ENCODE data around the gene SLC6A1.

Gene SLC6A1

DNA sequence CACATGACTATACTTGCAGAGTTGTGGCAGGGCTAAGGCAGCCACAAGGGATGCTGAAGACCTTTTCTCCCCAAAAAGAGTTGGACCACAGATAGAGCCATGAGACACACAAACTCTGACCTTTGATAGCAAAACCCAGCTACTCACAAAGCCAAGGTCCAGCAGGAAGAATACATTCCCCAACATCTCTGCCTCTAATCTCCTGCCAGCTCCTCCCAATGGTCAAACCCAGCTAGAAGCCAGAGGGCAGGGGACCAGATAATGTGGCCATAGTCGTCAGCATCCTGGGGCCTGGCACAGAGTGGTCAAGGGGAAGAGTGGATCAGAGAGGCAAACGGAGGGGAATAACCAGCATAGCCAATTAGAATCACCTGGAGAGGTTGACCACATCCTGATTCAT lies 28.2 kb downstream of the SLC6A1 start:
- DNase-seq (ENCODE audit: low read depth) = no peak

DNA sequence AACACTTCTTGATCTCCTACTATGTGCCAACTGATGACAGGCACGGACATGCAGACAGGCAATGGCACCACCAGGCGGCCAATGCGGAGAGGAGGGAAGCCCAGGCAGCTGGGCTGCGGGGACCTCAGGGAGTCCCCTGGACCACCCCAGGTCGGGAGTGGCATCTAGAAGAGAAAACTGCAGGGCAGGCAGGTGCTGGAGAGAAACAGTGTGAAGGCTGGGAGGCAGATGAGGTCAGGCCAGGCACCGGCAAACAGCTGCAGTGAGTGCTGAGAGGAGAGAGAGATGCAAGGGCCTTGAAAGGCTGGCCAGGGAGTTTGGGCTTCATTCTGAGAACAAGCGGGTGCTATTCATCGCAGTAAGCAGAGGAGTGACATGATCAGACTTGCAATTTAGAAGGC lies 29.1 kb downstream of the SLC6A1 start:
- DNase-seq (ENCODE audit: low read depth) = no peak

DNA sequence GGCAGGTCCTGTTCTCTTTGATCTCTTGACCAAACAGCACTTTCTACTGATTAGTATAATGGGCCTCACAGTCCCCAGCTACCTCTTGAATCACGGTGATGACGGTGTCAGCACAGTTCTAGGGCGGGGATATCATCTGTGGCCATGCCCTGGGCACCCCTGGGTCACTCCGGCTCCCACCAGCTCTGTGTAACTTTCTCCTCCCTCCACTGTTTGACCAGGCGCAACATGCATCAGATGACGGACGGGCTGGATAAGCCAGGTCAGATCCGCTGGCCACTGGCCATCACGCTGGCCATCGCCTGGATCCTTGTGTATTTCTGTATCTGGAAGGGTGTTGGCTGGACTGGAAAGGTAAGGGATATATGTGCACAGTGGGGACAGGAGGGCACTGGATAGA lies 29.6 kb downstream of the SLC6A1 start:
- DNase-seq (ENCODE audit: low read depth) = no peak

DNA sequence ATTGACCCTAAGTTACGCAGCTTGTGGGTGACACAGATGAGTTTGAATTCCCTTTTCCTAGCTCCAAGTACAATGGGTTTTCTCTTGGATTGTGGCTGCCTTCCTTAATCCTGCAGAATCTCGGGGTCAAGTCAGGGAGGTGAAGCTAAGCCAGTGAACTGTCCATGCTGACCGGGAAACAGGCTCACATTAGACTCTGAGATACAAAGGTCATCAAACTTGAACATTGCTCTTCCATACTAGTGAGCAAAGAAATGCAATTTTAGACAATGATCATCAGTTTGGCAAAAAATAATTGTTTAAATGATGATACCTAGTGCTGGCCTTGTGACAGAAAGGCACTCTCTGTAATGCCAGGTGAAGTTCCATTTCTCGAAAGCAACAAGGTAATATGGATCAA lies 31.6 kb downstream of the SLC6A1 start:
- no peak for DNase-seq (ENCODE audit: low read depth)

DNA sequence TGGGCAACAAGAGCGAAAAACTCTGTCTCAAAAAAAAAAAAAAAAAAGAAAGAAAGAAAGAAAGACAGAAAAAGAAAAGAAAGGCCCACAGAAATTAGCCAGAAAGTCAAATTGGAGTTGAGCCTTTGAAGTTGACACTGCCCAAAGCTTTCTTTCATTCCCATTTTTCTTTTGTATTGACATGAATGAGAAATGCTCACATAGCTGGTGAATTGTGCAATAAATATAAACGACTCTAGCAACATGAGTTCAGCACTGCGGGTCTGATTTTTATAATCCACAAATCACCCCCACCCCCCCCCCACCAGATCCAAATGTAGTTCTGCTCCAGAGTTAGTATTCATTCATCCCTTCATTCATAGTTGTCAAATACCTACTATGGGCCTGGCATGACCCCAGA lies 37.4 kb downstream of the SLC6A1 start:
- no peak for DNase-seq (ENCODE audit: low read depth)

DNA sequence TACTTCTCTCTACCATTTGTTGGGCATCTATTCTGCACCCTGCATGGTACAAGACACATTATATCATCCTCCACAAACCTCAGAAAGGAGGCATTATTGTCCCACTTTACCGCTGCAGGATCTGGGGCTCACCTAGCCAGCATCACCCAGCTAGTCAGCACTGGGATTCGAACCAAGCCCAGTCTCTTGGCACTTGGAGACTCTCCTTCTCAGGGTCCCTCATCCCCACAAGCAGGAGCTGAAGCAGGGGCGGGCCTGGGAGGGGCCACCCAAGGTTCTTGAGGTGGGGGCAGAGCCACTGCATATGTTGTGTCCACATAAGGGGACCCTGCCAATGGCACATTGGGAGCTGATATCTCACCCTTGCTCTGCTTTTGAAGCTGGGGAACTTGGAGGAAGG lies 41.3 kb downstream of the SLC6A1 start:
- no peak for DNase-seq (ENCODE audit: low read depth)

DNA sequence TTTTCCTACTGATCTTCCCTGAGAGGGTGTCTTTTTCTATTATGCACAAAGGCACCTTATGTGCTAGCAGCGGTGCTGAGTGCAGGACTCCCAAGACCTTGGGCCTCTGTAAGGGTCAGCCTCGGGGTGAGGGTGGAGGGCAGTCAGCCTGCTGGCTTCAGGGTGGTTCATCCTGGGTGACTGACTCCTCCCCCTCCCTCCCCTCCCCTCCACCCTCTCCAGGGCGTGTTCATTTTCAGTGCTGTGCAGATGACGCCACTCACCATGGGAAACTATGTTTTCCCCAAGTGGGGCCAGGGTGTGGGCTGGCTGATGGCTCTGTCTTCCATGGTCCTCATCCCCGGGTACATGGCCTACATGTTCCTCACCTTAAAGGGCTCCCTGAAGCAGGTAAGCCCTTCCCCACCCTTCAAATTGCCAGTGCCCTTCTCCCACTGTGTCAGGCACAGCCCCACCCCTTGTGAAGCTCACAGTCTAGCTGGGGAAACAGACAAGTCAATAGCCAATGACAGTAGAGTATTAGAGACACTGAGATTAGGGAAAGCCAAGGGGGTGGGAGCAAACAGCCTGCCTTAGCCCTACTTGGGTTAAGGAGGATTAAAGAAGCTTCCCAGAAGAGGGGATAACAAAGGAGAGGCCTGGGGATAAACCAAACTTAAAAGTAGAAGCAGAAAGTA lies 41.9 kb downstream of the SLC6A1 start:
- no peak for DNase-seq (ENCODE audit: low read depth)

DNA sequence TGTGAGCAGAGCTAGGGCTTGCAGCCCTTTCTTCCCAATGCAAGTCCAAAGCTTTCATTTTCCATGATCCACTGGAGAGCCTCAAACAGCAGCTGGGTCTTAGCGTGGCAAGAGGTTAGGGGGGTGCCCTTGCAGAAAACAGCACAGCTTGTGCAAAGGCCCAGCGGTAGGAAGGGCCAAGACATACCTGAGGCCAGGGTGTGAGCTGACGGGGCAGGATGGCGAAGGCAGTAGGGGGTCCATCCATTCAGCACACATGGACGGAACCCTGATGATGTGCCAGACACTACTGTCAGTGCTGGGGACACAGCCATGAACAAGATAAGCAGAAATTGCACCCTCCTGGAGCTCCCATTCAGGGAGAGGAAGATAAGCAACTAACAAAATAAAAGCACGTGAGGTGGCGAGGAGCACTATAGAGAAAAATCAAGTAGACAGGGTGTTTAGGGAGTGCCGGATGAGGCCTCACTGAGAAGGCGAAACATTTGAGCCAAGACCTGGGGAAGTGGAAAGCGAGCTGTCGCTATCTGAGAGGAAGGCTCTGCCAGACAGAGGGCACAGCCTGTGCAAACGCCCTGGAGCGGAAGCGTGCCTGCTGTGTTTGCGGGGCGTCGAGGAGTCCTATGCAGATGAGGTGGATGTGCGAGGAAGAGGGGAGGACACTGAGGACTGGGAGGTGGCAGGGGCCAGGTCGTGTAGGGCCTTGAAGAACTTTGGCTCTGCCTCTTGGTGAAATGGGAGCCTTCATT lies 43.4 kb downstream of the SLC6A1 start:
- DNase-seq (ENCODE audit: low read depth) = no peak

DNA sequence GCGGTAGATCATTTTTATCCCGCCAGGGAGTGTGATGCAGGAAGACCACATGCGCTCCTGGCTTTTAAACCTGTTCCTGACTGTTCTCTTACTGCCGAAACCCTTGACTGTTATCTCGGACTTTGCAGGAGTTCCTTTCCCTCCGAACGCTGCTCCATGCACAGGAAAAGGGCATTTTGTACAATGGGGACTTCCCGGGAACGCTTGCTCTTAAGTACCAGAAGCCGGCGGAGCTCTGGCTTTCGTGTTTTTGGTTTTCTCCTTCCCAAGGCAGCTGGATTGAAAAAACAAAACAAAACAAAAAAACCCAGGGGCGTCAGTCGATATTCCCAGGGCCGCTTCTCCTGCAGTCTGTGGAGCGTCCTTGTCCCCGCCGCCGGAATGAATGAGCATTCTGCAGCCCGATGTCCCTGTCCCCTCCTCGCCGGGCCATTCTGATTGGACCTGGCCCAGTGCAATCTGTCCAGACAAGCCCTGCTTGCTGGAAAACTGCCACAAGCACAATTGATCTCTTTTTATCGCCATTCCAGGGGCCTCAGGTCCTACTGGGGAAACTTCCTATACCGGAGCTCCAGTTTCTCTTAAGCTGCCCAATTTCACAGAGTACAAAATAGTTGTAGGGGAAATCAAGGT lies 44.8 kb downstream of the SLC6A1 start:
- no peak for DNase-seq (ENCODE audit: low read depth)

DNA sequence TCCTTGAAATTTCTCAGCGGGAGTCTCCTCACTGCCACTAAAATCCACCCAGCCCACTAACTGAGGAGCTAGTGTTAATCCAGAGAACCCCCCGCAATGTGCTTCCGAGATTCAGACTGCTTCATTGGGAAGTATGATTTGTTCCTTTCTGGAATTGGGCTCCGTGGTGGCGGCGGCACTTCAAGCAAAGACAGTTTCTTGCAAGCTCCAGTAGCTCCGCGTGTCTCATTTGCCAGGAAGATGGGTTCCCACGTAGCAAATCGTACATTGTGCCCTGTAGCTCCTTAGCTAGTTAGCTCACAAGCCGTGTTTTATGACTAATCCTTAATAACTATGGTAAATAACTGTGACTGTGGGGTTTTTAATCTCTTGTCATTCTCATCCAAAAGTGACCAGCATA lies 45.4 kb downstream of the SLC6A1 start:
- no peak for DNase-seq (ENCODE audit: low read depth)

DNA sequence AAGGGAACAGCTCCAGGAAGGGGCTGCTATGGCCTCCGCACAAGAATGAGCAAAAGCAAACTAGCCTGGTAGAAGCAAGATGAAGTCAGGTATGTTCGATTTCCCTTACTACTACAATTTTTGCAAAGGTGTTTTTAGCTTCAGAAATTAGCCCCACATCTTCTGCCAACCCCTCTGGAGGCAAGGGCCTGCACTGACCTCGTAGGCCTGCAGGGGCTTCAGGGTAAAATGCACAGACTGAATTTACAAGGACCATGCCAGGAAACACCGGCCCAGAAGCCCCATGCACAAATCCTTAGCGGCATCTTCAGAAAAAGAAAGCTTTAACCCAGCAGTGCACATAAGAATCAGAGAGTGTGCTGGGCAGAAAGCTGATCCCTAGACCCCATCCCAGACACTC lies 53.0 kb downstream of the SLC6A1 start:
- no peak for DNase-seq (ENCODE audit: low read depth)

DNA sequence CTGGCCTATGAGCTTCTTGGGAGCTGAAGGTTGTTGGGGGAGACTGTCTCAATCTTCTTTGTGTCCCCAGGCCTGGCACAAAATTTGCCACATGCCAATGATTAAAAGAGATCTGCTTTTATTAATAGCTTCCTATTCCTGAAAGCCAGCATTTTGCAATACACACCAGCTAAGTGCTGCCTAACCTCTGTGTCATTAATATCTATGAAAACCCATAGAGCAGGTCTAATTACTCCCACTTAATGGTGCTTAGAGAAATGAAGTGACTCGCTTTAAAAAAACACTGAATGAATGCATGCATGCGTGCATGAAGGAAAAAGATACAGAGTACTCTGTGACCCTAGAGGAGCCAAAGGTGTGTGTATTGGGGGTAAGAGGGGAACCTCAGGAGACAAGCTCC lies 55.0 kb downstream of the SLC6A1 start:
- no peak for DNase-seq (ENCODE audit: low read depth)

DNA sequence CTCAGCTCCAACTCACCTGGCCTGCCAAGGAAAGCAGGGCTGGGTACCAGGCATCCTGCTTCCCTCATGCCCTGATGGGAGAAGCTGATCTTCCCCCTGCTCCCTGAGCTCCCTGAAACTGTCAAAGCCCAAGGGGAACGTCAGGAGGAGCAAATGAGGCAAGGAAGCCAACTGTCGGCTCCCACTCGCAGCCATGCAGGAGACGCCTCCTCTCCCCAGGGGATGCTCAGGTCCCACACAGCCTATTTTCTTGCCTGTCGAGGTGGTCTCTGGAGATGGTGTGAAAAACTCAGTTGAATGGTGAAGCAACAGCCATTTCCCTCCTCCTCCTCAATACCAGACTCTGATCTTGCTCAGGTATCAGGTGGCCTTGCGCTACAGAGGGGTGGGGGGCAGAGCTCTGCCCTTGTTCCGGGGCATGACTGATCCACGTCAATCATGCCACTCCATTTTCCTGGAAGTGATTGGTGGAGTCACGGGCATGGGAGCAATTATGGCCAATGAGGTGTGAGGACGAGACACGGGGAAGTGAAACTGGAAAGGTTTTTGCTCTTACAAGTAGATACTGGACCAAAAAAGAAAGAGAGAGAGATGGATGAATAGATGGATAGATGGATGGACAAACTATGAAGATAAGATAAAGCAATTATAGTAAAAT lies 58.2 kb downstream of the SLC6A1 start:
- DNase-seq (ENCODE audit: low read depth) = no peak

DNA sequence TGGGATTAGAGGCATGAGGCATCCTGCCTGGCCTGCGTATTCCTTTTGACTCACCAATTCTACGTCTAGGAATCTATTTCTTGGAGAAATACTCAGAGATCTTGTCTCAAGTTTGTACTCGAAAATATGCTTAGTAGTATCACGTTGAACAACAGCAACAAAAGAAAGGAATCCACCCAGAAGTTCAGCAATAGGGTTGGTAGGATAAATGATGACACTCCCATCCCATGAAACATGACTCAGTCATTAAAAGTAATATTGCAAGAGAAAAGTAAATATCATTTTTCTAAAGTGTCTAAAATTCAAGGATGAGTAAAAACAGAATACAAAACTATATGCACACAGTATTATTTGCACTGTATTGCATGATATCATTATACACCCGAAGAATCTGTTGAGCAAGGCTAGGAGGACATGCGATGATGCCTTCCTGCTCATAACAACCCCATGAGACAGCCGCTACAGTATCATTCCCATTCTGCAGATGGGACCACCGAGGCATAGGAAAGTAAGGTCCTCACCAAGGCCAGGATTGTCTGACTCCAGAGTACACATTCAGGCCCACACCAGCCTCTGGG lies 61.5 kb downstream of the SLC6A1 start:
- no peak for DNase-seq (ENCODE audit: low read depth)

DNA sequence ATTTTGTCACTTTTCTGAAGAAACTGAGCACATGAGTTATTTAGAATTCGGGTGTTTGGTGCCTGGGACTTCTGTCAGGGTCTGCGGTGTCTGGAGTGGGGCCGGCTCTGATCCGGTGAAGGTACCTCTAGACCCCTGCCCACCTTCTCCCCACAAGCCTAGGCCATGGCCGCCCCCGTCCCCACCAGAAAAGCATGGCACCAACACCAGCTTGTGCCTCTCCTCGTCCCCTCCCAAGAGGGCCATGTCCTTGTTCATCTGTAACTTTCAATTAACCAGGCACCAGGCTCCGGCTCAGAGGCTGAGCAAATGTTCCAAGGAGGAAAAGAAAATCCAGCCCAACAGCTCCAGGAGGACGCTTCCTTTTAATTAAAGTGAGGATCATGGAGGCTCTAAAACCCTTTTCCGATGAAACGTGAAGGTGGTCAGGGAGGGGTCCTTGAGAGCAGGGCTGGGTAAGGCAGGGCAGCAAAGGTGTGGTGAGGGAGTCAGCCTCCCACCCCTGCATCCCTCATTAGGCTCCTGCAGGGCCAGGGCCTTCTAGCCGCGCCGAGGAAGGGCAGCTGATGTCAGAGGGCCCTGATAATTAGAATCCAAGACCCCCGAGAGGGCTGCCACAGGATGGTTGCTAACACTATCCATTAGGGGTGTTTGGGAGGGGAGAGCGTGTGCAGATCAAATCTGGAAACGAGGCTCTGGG lies 62.3 kb downstream of the SLC6A1 start:
- DNase-seq (ENCODE audit: low read depth) = no peak

DNA sequence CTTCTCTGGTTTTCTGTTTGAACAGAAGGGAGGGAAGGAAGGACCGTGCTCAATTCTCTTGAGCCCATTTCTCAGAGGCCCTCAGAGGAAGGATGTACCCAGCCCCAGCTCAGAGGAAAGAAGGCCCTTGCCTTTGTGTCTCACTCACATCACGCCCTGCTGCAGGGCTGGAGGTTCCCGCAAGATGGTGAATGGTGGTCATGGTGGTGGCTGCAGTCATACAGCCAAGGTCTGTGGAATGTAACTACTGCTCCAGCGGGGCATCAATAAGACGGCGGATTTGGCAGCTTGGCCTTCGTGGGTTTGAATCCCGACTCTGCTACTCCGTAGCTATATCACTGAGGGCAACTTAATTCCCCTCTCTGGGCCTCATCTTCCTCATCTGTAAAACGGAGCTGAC lies 62.9 kb downstream of the SLC6A1 start:
- no peak for DNase-seq (ENCODE audit: low read depth)

DNA sequence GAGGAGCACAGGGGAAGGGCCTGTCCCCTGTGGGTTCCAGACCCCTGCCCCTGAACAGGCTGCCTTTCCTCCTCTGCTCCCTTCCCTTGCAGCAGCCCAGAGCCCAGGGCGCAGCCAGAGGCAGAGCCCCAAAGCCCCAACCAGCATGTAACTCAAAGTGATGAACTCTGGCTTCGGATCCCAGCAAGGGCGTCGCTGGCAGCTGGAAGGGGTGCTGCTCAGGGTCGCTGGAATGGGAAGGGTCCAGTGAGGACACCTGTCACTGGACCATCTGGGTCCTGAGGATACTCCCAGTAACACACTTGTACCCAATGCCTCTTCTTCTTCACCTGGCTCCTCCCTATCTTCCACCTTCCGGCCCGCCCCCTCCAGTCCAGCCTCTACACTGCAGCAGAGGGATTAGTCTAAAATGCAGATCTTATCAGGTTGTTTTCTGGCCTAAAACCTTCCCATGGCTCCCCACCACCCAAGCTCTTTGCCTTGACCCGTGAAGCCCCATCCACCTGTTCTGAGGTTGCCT lies 64.0 kb downstream of the SLC6A1 start:
- DNase-seq (ENCODE audit: low read depth) = no peak

DNA sequence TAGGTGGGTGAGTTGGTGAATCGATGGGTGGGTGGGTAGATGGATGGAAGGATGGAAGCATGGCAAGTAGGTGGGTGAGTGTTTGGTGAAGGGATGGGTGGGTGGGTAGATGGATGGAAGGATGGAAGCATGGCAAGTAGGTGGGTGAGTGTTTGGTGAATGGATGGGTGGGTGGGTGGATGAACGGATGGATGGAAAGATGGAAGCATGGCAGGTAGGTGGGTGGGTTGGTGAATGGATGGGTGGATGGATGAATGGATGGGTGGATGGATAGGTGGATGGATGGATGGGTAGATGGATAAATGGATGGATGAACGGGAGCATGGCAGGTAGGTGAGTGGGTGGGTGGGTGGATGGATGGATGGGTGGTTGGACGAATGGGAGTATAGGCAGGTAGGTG lies 65.1 kb downstream of the SLC6A1 start:
- no peak for DNase-seq (ENCODE audit: low read depth)

DNA sequence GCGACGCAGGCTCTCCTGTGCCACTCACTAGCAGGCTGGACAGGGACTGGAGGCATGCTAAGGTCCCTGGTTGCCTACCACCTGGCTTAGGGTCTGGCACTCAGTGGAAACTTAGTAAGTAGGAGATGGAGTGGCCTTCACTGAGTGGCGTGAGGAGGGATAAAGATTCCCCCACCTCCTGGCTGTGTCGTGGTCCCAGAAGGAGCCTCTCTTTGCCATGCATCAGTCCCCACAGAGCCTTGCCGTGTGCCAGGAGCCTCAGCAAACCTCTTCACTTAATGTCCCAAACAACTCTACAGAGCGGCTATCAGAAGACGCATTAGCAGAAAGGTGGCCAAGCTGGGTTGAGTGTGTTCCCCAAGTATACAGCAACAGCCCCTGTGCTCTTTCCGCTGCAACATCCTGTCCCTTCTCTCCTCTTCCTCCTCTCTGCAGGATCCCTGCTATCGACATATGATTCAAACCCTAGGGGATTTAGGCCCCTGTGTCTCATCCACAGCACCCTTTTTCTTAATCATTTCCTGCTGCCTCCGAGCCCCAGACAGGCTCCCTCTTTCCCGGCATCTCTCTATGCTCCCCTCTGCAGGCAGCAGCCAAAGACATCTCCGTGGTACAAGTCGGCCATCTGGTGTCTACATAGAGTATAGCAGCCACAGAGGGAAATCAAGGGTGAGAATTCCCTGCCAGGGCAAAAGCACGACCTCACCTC lies 66.7 kb downstream of the SLC6A1 start:
- no peak for DNase-seq (ENCODE audit: low read depth)

DNA sequence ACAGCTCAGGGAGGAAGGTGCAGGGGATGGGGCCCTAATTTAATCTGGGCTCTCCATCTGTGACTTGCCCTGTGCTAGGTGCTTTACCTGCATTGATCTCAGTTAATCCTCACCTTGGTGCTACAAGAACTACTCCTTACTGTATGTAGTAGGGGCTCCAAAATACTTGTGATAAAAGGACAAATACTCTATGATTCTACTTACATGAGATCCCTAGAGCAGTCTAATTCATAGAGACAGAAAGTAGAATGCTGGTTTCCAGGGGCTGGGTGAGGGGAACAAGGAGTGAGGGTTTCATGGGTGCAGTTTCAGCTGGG lies 67.2 kb downstream of the SLC6A1 start:
- no peak for DNase-seq (ENCODE audit: low read depth)

DNA sequence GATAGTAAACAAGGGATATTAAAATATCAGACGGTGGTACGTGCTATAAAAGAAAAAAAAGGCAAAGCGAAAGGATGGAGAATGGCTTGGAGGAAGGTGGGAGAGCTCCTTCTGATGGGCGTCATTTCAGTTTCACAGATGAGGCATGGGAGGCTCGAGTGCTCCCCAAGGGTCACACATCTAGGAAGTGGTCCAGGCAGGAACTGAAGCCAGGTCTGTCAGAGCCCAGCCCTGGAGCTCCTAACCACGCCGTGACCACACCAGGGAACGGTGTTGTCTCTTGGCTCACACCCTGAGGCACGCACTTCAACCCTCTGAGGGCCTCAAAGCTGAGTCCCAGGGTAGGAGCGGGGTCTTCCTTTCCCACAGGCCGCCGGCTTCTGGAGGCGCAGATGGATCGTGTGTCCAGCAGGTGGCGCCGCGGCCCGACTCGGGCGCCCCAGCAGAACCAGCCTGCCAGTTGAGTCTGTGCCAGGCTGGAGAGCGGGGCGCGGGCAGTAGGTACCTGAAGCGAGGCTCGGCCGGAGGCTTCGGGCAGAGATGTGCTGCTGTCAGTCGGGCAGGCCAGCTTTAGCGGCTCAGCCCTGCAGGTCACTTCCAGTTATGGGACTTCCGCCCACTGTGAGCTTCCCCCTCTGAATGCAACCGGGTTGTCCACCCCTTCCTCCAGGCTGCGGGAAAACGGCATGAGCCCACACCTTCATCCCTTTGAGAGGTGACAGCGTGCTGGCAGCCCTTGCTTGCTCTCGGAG lies 68.1 kb downstream of the SLC6A1 start:
- DNase-seq (ENCODE audit: low read depth) = no peak
